ELR (cell line): ENCODE results near the gene MTFMT.

Experiments used
- DNase-seq: peaks from one replicate; pipeline ENCODE4 v3.0.0-alpha.2; 2015; ENCODE audit warnings: low read depth

The MTFMT gene

GRCh38 chr15:64987136-64987535, 42.3 kb downstream of the MTFMT start:
- DNase-seq, result no peak

GRCh38 chr15:64985366-64986033, 43.9 kb downstream of the MTFMT start:
- peak; percentile 50 for DNase-seq

- no peak for DNase-seq
These were observed 47.0 kb downstream of the MTFMT start for GRCh38 chr15:64982472-64982871.

- no peak for DNase-seq
These were observed 47.5 kb downstream of the MTFMT start for GRCh38 chr15:64981812-64982431.

GRCh38 chr15:64979252-64979710, 50.2 kb downstream of the MTFMT start:
- no peak for DNase-seq

GRCh38 chr15:64975390-64975789, 54.0 kb downstream of the MTFMT start:
- DNase-seq, result no peak

GRCh38 chr15:64970698-64971097, 58.7 kb downstream of the MTFMT start:
- DNase-seq, result no peak

GRCh38 chr15:64969401-64969800, 60.0 kb downstream of the MTFMT start:
- DNase-seq, result no peak

GRCh38 chr15:64961013-64961412, 68.4 kb downstream of the MTFMT start:
- DNase-seq, result no peak

GRCh38 chr15:64960153-64960552, 69.3 kb downstream of the MTFMT start:
- DNase-seq, result no peak

- no peak for DNase-seq
These were observed 70.3 kb downstream of the MTFMT start for GRCh38 chr15:64959128-64959527.

- DNase-seq, result no peak
These were observed 75.0 kb downstream of the MTFMT start for GRCh38 chr15:64954395-64954794.

- DNase-seq, result no peak
These were observed 77.5 kb downstream of the MTFMT start for GRCh38 chr15:64951777-64952418.
